ENCODE data around the gene SYNE2.

The SYNE2 gene

DNA sequence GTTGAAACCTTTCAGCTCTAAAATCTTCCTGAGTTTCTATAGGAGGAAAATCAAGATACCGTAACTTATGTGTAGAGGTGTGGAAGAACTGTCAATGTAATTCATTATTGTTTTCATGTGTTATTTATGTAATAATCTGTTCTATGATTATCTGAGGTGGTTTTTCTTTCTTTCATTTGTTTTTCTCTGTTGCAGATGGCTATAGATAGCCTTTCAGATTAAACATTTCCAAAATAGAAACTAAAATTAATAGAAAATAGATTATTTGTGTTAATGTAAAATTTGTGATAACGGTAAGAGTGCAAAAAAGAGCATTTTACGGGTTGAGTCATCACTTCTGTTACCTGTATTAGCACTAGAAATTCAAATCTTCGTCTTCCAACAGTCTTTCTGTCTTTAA lies 128.8 kb downstream of the SYNE2 start:
- Histone ChIP-seq H3K27me3 (ENCODE audit: control insufficient read depth, insufficient read depth, low read length) (no peaks in the 10 kb centered on the region), H3K4me3 (ENCODE audit: low read length) (no peak overlapping the region), H3K9ac (ENCODE audit: low read length) (no peak overlapping the region), H3K9me3 (ENCODE audit: control insufficient read depth, low read length) (no peaks in the 10 kb centered on the region), H3K4me1 (ENCODE audit: control insufficient read depth, insufficient read depth, low read length) (no peaks in the 10 kb centered on the region), H3K36me3 (ENCODE audit: control insufficient read depth, insufficient read depth, low read length) (no peaks in the 10 kb centered on the region)

DNA sequence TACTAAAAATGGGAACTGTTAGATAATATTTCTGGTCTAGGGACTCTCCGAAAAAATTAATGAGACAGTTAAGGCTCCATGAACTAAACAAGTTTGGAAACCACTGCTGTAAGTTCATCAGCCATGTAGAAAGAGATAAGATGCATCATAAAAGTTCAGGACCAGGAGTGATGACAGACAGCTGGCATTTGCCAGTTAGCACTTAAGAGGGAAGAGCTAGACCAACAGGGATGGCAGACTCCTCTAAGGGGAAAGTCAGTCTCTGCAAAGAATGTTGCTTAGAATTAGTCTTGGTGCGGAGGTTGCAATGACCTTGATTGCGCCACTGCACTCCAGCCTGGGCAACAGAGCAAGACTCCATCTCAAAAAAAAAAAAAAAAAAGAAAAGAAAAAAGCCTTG lies 129.4 kb downstream of the SYNE2 start:
- H3K4me3 ChIP-seq (ENCODE audit: low read length): no peak overlapping the region
- no peaks in the 10 kb centered on the region for H3K27me3 ChIP-seq (ENCODE audit: control insufficient read depth, insufficient read depth, low read length)
- no peak overlapping the region for H3K9ac ChIP-seq (ENCODE audit: low read length)
- no peaks in the 10 kb centered on the region for H3K36me3 ChIP-seq (ENCODE audit: control insufficient read depth, insufficient read depth, low read length)
- no peaks in the 10 kb centered on the region for H3K9me3 ChIP-seq (ENCODE audit: control insufficient read depth, low read length)
- H3K4me1 ChIP-seq (ENCODE audit: control insufficient read depth, insufficient read depth, low read length): no peaks in the 10 kb centered on the region

DNA sequence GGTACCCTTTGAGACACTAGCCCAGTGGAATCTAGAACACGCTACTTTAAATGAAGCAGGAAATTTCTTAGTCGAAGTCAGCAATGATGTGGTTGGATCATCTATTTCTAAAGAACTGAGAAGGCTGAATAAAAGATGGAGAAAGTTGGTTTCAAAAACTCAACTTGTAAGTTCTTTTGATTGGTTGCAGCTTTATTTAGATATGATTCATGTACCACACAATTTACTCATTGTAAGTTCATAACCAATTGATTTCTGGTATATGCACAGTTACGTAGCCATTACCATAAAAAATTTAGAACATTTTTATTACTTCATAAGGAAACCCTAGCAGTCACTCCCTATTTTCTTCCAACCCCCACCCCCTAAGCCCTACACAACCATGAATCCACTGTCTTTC lies 129.8 kb downstream of the SYNE2 start:
- Histone ChIP-seq H3K36me3 (ENCODE audit: control insufficient read depth, insufficient read depth, low read length) (no peaks in the 10 kb centered on the region), H3K9ac (ENCODE audit: low read length) (no peak overlapping the region), H3K9me3 (ENCODE audit: control insufficient read depth, low read length) (no peaks in the 10 kb centered on the region), H3K4me1 (ENCODE audit: control insufficient read depth, insufficient read depth, low read length) (no peaks in the 10 kb centered on the region), H3K4me3 (ENCODE audit: low read length) (no peak overlapping the region), H3K27me3 (ENCODE audit: control insufficient read depth, insufficient read depth, low read length) (no peaks in the 10 kb centered on the region)

DNA sequence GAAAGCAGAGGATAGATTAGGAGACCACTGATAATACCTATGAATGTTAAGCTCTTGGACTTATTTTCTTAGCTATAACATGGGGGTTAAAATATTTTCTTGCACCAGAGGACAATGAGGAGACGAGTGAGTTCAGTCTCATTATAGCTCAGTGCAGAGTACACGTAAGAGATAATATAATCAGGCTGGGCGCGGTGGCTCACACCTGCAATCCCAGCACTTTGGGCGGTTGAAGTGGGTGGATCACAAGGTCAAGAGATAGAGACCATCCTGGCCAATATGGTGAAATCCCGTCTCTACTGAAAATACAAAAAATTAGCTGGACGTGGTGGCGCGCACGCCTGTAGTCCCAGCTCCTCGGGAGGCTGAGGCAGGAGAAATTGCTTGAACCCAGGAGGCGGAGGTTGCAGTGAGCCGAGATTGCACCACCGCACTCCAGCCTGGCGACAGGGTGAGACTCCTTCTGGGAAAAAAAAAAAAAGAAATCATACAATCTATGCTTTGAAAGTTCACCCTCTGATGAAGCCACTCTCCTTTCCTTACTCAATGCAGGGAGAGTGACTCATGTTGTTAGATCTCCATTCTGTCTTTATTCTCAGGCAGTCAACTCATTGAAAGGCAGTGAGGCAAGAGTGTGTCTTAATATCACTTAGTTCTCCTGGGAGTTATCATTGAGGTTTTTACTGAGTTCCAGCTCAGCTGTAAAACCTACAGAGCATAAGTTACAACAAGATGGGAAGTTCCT lies 134.2 kb downstream of the SYNE2 start:
- Histone ChIP-seq H3K9ac (ENCODE audit: low read length) (no peak overlapping the region), H3K36me3 (ENCODE audit: control insufficient read depth, insufficient read depth, low read length) (peaks cover 3% of the 10 kb centered on the region), H3K9me3 (ENCODE audit: control insufficient read depth, low read length) (no peaks in the 10 kb centered on the region), H3K4me3 (ENCODE audit: low read length) (no peak overlapping the region), H3K27me3 (ENCODE audit: control insufficient read depth, insufficient read depth, low read length) (no peaks in the 10 kb centered on the region), H3K4me1 (ENCODE audit: control insufficient read depth, insufficient read depth, low read length) (no peaks in the 10 kb centered on the region)

DNA sequence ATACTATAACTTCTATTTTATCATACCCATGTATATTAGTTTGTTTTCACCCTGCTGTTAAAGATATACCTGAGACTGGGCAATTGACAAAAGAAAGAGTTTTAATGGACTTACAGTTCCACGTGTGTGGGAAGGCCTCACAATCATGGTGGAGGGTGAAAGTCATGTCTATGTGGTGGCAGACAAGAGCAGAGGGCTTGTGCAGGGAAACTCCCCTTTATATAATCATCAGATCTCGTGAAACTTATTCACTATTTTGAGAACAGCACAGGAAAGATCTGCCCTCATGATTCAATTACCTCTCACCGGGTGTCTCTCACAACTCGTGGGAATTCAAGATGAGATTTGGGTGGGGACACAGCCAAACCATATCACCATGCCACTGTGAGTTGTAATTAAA lies 135.8 kb downstream of the SYNE2 start:
- Histone ChIP-seq H3K4me1 (ENCODE audit: control insufficient read depth, insufficient read depth, low read length) (no peaks in the 10 kb centered on the region), H3K36me3 (ENCODE audit: control insufficient read depth, insufficient read depth, low read length) (peaks cover 3% of the 10 kb centered on the region), H3K4me3 (ENCODE audit: low read length) (no peak overlapping the region), H3K27me3 (ENCODE audit: control insufficient read depth, insufficient read depth, low read length) (no peaks in the 10 kb centered on the region), H3K9ac (ENCODE audit: low read length) (no peak overlapping the region), H3K9me3 (ENCODE audit: control insufficient read depth, low read length) (no peaks in the 10 kb centered on the region)

DNA sequence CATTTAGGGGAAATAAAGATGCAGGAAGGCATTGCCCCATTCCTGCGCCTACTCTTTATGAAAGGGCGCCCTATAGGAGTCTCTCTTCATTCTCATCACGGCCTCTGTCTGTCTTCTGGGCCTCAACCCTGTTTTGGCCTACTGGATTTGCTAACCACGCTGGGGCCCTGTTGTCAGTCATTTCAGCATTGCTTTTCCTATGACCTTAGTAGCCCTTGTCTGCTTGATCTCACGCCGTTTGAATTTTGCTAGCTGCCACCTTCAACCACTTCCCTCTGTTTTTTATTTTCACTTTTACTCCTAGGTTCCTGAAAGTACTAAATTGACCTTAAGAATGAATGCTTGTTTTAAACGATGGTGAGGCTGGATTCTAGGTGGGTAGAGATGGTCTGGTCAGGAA lies 139.0 kb downstream of the SYNE2 start:
- H3K9ac ChIP-seq (ENCODE audit: low read length): no peak overlapping the region
- H3K36me3 ChIP-seq (ENCODE audit: control insufficient read depth, insufficient read depth, low read length): peaks cover 3% of the 10 kb centered on the region

DNA sequence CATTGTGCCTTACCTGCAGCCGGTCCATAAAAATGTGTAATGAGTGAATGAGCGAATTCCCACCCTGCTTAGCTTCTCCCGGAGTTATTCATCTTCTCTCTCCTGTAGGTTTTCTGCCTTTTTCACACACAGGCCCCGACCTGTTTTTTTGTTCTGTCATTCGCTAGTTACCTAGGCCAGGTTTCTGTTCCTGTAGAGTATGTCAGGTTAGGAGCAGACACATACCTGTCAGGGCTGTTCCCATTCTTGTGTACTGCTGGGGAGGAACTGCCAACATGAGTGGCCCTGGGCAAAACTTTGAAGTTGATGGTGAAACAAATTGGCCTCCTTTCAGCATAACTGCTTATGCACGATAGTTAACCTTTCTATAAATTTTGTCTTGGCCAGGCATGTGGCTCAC lies 140.1 kb downstream of the SYNE2 start:
- H3K27me3 ChIP-seq (ENCODE audit: control insufficient read depth, insufficient read depth, low read length): no peaks in the 10 kb centered on the region
- H3K9ac ChIP-seq (ENCODE audit: low read length): no peak overlapping the region
- no peak overlapping the region for H3K4me3 ChIP-seq (ENCODE audit: low read length)
- no peaks in the 10 kb centered on the region for H3K4me1 ChIP-seq (ENCODE audit: control insufficient read depth, insufficient read depth, low read length)
- peaks cover 3% of the 10 kb centered on the region for H3K36me3 ChIP-seq (ENCODE audit: control insufficient read depth, insufficient read depth, low read length)
- H3K9me3 ChIP-seq (ENCODE audit: control insufficient read depth, low read length): no peaks in the 10 kb centered on the region

More for the DNA sequence above, 139.0 kb downstream of the SYNE2 start:
- Histone ChIP-seq H3K4me3 (ENCODE audit: low read length) (no peak overlapping the region), H3K4me1 (ENCODE audit: control insufficient read depth, insufficient read depth, low read length) (no peaks in the 10 kb centered on the region), H3K9me3 (ENCODE audit: control insufficient read depth, low read length) (no peaks in the 10 kb centered on the region), H3K27me3 (ENCODE audit: control insufficient read depth, insufficient read depth, low read length) (no peaks in the 10 kb centered on the region)

DNA sequence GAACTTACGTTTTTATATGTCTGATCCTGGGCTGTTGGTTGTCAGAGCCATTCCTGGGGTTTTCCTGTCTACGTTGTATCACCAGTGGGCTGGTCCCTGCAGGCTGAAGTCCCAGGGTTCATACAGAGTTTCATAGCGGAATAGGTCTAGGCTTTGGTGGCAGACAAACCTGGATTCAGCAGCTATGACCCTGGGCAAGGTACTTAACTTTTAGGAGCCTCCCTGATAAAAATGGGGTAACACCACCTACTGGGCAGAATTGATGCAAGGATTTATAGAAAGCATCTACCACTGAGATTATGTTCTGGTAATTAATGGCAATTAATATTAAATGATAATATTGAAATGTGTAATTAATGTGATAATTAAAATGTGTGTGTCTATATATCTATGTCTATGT lies 141.2 kb downstream of the SYNE2 start:
- H3K4me1 ChIP-seq (ENCODE audit: control insufficient read depth, insufficient read depth, low read length): no peaks in the 10 kb centered on the region
- no peaks in the 10 kb centered on the region for H3K9me3 ChIP-seq (ENCODE audit: control insufficient read depth, low read length)
- H3K4me3 ChIP-seq (ENCODE audit: low read length): no peak overlapping the region
- no peaks in the 10 kb centered on the region for H3K27me3 ChIP-seq (ENCODE audit: control insufficient read depth, insufficient read depth, low read length)
- no peak overlapping the region for H3K9ac ChIP-seq (ENCODE audit: low read length)
- H3K36me3 ChIP-seq (ENCODE audit: control insufficient read depth, insufficient read depth, low read length): peaks cover 3% of the 10 kb centered on the region

DNA sequence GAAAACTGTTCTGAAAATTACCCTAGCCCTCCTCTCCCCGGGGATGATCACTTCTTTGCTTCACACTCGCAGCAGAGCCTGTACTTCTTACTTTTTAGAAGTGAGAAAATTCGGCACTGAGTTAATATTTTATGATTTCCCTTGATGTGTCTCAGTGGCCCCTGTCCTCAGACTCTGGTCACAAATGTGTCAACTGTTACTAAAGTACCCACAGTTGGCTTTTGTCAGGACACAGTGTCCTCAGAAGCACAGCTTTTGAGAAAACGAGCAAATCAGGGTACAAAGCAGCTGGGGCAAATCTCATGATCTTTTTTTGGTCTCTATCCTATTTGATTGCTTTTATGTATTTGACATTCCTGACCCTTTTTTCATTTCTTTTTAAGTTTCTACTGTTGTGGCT lies 142.5 kb downstream of the SYNE2 start:
- Histone ChIP-seq H3K4me3 (ENCODE audit: low read length) (no peak overlapping the region), H3K36me3 (ENCODE audit: control insufficient read depth, insufficient read depth, low read length) (peaks cover 3% of the 10 kb centered on the region), H3K9ac (ENCODE audit: low read length) (no peak overlapping the region), H3K4me1 (ENCODE audit: control insufficient read depth, insufficient read depth, low read length) (no peaks in the 10 kb centered on the region), H3K9me3 (ENCODE audit: control insufficient read depth, low read length) (no peaks in the 10 kb centered on the region), H3K27me3 (ENCODE audit: control insufficient read depth, insufficient read depth, low read length) (no peaks in the 10 kb centered on the region)

DNA sequence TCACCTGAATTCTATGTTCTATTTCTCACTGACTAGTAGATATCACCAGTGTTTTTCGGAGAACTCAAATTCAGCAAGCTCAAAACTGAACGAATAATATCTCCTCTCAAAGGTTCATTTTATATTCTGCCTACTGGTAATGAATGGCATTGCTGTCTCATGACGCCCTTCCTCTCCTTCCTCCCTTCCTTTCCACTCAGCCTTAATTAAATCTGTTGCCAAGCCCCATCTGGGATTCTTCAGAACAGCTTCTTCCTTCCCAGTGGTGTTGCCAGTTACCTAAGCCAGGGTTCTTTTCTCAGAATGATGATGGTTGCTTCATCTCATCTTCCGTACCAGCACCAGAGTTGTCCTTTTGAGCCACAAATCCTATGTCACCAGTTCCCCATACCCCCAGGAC lies 143.2 kb downstream of the SYNE2 start:
- no peaks in the 10 kb centered on the region for H3K27me3 ChIP-seq (ENCODE audit: control insufficient read depth, insufficient read depth, low read length)
- peaks cover 3% of the 10 kb centered on the region for H3K36me3 ChIP-seq (ENCODE audit: control insufficient read depth, insufficient read depth, low read length)
- no peak overlapping the region for H3K9ac ChIP-seq (ENCODE audit: low read length)
- no peaks in the 10 kb centered on the region for H3K4me1 ChIP-seq (ENCODE audit: control insufficient read depth, insufficient read depth, low read length)
- H3K9me3 ChIP-seq (ENCODE audit: control insufficient read depth, low read length): no peaks in the 10 kb centered on the region
- no peak overlapping the region for H3K4me3 ChIP-seq (ENCODE audit: low read length)

DNA sequence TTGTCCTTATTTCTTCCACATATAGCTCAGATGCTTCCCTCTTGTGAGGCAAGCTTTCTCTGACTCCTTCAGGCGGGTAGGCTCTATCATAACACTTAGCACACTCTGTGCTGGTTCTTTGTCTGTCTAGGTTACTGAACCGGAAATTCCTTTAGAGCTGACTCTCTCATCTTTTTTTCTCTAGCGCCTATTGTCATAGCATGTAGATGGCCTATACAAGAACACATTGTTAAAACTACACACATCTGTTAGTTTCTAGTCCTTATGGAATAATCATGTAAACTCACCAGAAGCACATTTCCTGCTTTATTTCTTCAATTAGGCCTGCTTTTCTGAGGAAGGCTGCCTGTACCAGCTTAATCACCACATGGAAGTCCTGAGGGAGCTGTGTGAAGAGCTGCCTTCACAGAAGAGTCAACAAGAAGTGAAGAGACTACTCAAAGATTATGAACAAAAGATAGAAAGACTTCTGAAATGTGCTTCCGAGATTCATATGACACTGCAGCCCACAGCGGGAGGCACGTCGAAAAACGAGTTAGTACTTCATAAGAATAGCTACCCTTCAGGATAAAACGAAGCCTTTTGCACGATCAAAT lies 143.9 kb downstream of the SYNE2 start:
- H3K9ac ChIP-seq (ENCODE audit: low read length): no peak overlapping the region
- no peaks in the 10 kb centered on the region for H3K4me1 ChIP-seq (ENCODE audit: control insufficient read depth, insufficient read depth, low read length)
- peaks cover under 1% of the 10 kb centered on the region for H3K36me3 ChIP-seq (ENCODE audit: control insufficient read depth, insufficient read depth, low read length)
- no peaks in the 10 kb centered on the region for H3K27me3 ChIP-seq (ENCODE audit: control insufficient read depth, insufficient read depth, low read length)
- no peaks in the 10 kb centered on the region for H3K9me3 ChIP-seq (ENCODE audit: control insufficient read depth, low read length)
- no peak overlapping the region for H3K4me3 ChIP-seq (ENCODE audit: low read length)

DNA sequence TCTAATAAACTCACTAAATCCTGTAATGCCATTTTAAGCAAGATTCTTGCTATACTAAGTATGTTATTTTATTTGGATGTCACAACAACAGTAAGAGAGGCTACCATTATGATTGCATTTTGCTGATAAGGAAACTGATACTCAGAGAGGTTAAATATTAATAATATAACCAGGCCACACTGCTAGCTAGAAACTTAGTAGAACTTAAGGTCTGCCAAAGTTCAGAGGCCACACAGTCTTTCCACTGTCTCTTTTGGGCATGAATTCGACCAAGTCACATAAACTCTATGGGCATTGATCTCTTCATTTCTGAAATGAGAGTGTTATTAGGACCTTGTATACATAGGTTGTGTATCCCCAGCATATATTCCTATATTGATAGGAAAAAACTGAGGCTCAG lies 147.9 kb downstream of the SYNE2 start:
- no peaks in the 10 kb centered on the region for H3K36me3 ChIP-seq (ENCODE audit: control insufficient read depth, insufficient read depth, low read length)
- no peaks in the 10 kb centered on the region for H3K27me3 ChIP-seq (ENCODE audit: control insufficient read depth, insufficient read depth, low read length)
- H3K9ac ChIP-seq (ENCODE audit: low read length): no peak overlapping the region
- H3K4me1 ChIP-seq (ENCODE audit: control insufficient read depth, insufficient read depth, low read length): no peaks in the 10 kb centered on the region
- no peaks in the 10 kb centered on the region for H3K9me3 ChIP-seq (ENCODE audit: control insufficient read depth, low read length)
- no peak overlapping the region for H3K4me3 ChIP-seq (ENCODE audit: low read length)
